IMR-90 (cell line): ENCODE results near the gene SH2B2.

ENCODE experiments used
- CEBPB ChIP-seq: IDR thresholded peaks from 2 replicates; pipeline ENCODE4 v1.6.1; 2012; ENCODE audit warnings: low read depth, low read length, improper control_type of control experiment
- CHD1 ChIP-seq: IDR thresholded peaks from 2 replicates; pipeline ENCODE4 v1.6.1; 2012; ENCODE audit warnings: low read depth, low read length, improper control_type of control experiment
- CTCF ChIP-seq: conservative IDR thresholded peaks from 2 replicates; pipeline ENCODE4 v1.5.1; 2012; ENCODE audit warnings: mild to moderate bottlenecking, low read depth, low read length, improper control_type of control experiment
- FOS ChIP-seq: fragments of 150-350 bp; IDR thresholded peaks from 2 replicates; pipeline ENCODE4 v1.6.1; 2016; ENCODE audit warnings: low read depth, low read length
- MAFK ChIP-seq: IDR thresholded peaks from 2 replicates; pipeline ENCODE4 v1.6.1; 2012; ENCODE audit warnings: low read depth, low read length, improper control_type of control experiment
- MXI1 ChIP-seq: IDR thresholded peaks from 2 replicates; pipeline ENCODE4 v1.6.1; 2012; ENCODE audit warnings: low read depth, mild to moderate bottlenecking, low read length, moderate library complexity, borderline replicate concordance
- NFE2L2 ChIP-seq: fragments of 150-350 bp; IDR thresholded peaks from 2 replicates; pipeline ENCODE4 v1.6.1; 2016; ENCODE audit warnings: low read depth, mild to moderate bottlenecking, low read length
- POLR2A ChIP-seq: IDR thresholded peaks from 2 replicates; pipeline ENCODE4 v1.6.1; 2012; ENCODE audit warnings: mild to moderate bottlenecking, low read depth, low read length
- RAD21 ChIP-seq: IDR thresholded peaks from 2 replicates; pipeline ENCODE4 v1.6.1; 2012; ENCODE audit warnings: low read length, improper control_type of control experiment
- RCOR1 ChIP-seq: IDR thresholded peaks from 2 replicates; pipeline ENCODE4 v1.6.1; 2012; ENCODE audit warnings: mild to moderate bottlenecking, low read length, improper control_type of control experiment; ENCODE audit not compliant: insufficient replicate concordance
- RFX5 ChIP-seq: IDR thresholded peaks from 2 replicates; pipeline ENCODE4 v1.8.0; 2012; ENCODE audit warnings: low read depth, mild to moderate bottlenecking, low read length, moderate library complexity
- SMC3 ChIP-seq: fragments of 150-350 bp; IDR thresholded peaks from 2 replicates; pipeline ENCODE4 v1.6.1; 2016; ENCODE audit warnings: low read depth, mild to moderate bottlenecking, antibody characterized with exemption, low read length, moderate library complexity
- TF ChIP-seq, protein P1 (sequence below): fragments of 150-350 bp; IDR thresholded peaks from 2 replicates; pipeline ENCODE4 v1.6.1; 2017; ENCODE audit warnings: mild to moderate bottlenecking, antibody characterized with exemption, low read length, low read depth

- TF ChIP-seq SMC3 (no peak), CTCF (no peak), RAD21 (no peak), POLR2A (no peak), RFX5 (no peak), RCOR1 (no peak), MXI1 (no peak), MAFK (no peak), FOS (no peak), CEBPB (no peak), NFE2L2 (no peak), CHD1 (no peak)
- TF ChIP-seq, protein P1, sequence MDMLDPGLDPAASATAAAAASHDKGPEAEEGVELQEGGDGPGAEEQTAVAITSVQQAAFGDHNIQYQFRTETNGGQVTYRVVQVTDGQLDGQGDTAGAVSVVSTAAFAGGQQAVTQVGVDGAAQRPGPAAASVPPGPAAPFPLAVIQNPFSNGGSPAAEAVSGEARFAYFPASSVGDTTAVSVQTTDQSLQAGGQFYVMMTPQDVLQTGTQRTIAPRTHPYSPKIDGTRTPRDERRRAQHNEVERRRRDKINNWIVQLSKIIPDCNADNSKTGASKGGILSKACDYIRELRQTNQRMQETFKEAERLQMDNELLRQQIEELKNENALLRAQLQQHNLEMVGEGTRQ, result no peak
These were observed 18.0 kb downstream of the SH2B2 start for GRCh38 chr7:102304668-102305067.
